Tibial nerve (tissue), 3 donors: ENCODE data around the gene RFX4.

Experiments
- POLR2A ChIP-seq, 2 donors: fragments of 450-650 bp; IDR thresholded peaks; one replicate each; pipeline ENCODE4 v1.6.1; 2017; ENCODE audit warnings: antibody characterized with exemption in 2 of 2, mild to moderate bottlenecking in 2 of 2, moderate library complexity in 2 of 2
- TF ChIP-seq, protein P1 (sequence below), 5 experiments: fragments of 200-600 bp in 3 of 5; fragments of 450-650 bp in 2 of 5; sonication (generic) in 3 of 5; IDR thresholded peaks; one replicate each; pipeline ENCODE4 v1.5.1; 2016 to 2019; ENCODE audit warnings: antibody characterized with exemption in 5 of 5, mild to moderate bottlenecking in 3 of 5, moderate library complexity in 2 of 5

GRCh38 chr12:106576848-106577247, 6.0 kb upstream of the RFX4 start:
- TF ChIP-seq, protein P1, sequence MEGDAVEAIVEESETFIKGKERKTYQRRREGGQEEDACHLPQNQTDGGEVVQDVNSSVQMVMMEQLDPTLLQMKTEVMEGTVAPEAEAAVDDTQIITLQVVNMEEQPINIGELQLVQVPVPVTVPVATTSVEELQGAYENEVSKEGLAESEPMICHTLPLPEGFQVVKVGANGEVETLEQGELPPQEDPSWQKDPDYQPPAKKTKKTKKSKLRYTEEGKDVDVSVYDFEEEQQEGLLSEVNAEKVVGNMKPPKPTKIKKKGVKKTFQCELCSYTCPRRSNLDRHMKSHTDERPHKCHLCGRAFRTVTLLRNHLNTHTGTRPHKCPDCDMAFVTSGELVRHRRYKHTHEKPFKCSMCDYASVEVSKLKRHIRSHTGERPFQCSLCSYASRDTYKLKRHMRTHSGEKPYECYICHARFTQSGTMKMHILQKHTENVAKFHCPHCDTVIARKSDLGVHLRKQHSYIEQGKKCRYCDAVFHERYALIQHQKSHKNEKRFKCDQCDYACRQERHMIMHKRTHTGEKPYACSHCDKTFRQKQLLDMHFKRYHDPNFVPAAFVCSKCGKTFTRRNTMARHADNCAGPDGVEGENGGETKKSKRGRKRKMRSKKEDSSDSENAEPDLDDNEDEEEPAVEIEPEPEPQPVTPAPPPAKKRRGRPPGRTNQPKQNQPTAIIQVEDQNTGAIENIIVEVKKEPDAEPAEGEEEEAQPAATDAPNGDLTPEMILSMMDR (IDR thresholded peaks at IDR 0.05), result no peak
- no peak for TF ChIP-seq POLR2A (IDR thresholded peaks at IDR 0.05)
